Smooth muscle cell (in vitro differentiated cells): ENCODE results near the gene HAUS7. TPM values are rescaled to one million over a fixed set of nuclear protein-coding genes. Genes with fewer than 3 reads are reported as not detected.

Experiments
- DNase-seq: peaks from one replicate; lab custom pipeline; 2025; ENCODE audit not compliant: unreplicated experiment; lab: John Stamatoyannopoulos, UW
- H2AFZ ChIP-seq: fragments of 200-600 bp; sonication (generic); 2 replicates; pipeline ENCODE4 v1.6.0; 2016; ENCODE audit warnings: antibody characterized with exemption, low read depth, mild to moderate bottlenecking
- H3F3A ChIP-seq: fragments of 200-600 bp; sonication (generic); 2 replicates; pipeline ENCODE4 v1.6.0; 2017; ENCODE audit warnings: antibody characterized with exemption, low read depth
- H3K27ac ChIP-seq: fragments of 200-600 bp; sonication (generic); 2 replicates; pipeline ENCODE4 v1.5.1; 2016; ENCODE audit warnings: low read depth, mild to moderate bottlenecking
- H3K27me3 ChIP-seq: fragments of 200-600 bp; sonication (generic); 2 replicates; pipeline ENCODE4 v1.6.1; 2016; ENCODE audit warnings: low read depth, mild to moderate bottlenecking
- H3K36me3 ChIP-seq: fragments of 200-600 bp; sonication (generic); 2 replicates; pipeline ENCODE4 v1.5.1; 2016; ENCODE audit warnings: low read depth
- H3K4me1 ChIP-seq: fragments of 200-600 bp; sonication (generic); 2 replicates; pipeline ENCODE4 v1.5.1; 2016; ENCODE audit warnings: low read depth
- H3K4me2 ChIP-seq: fragments of 200-600 bp; sonication (generic); 2 replicates; pipeline ENCODE4 v1.6.0; 2016; ENCODE audit warnings: mild to moderate bottlenecking
- H3K4me3 ChIP-seq: fragments of 200-600 bp; sonication (generic); 2 replicates; pipeline ENCODE4 v1.5.1; 2016; ENCODE audit warnings: mild to moderate bottlenecking
- H3K79me2 ChIP-seq: fragments of 200-600 bp; sonication (generic); 2 replicates; pipeline ENCODE4 v1.6.0; 2016; ENCODE audit warnings: low read depth, mild to moderate bottlenecking
- H3K9ac ChIP-seq: fragments of 200-600 bp; sonication (generic); 2 replicates; pipeline ENCODE4 v1.6.0; 2016; ENCODE audit warnings: low read depth
- H3K9me3 ChIP-seq: fragments of 200-600 bp; sonication (generic); replicated peaks from 2 replicates; pipeline ENCODE4 v1.5.1; 2016; ENCODE audit warnings: low read depth
- H4K20me1 ChIP-seq: fragments of 200-600 bp; sonication (generic); 2 replicates; pipeline ENCODE4 v1.6.0; 2016; ENCODE audit warnings: low read depth
- CTCF ChIP-seq: fragments of 200-600 bp; sonication (generic); IDR thresholded peaks from 2 replicates; pipeline ENCODE4 v1.5.1; 2017; ENCODE audit warnings: borderline replicate concordance, mild to moderate bottlenecking, antibody characterized with exemption; ENCODE audit not compliant: insufficient read depth, poor library complexity, severe bottlenecking
- WGBS: methylation state at CpG from one replicate; pipeline ENCODE4 v1.1.7; 2016; ENCODE audit warnings: low lambda C conversion rate; 5-methylcytosine and 5-hydroxymethylcytosine counted together
- polyA plus RNA-seq: library from polyadenylated mRNA; unstranded; fragments of >200 nt; fragmentation: Nextera tagmentation; extraction: Ambion mirVana; gene quantifications from 2 replicates; pipeline ENCODE4 v1.2.1, GENCODE V29; 2016
- total RNA-seq: library from RNA; depleted of rRNA; stranded (reverse); fragments of >200 nt; gene quantifications from 2 replicates; pipeline ENCODE4 v1.2.3, GENCODE V29; 2014

Gene HAUS7
- total and polyA plus RNA-seq, 2 experiments from 2014 or later: 18.5 to 27.4 TPM

GRCh38 chrX:153513265-153513664 is 42.9 kb upstream of the HAUS7 start:
- peaks cover 4% of the 10 kb centered on the region for H4K20me1 ChIP-seq
- no peak overlapping the region for H3K4me2 ChIP-seq
- H3K9ac ChIP-seq: no peak overlapping the region
- H2AFZ ChIP-seq: no peak overlapping the region
- H3K36me3 ChIP-seq: no peaks in the 10 kb centered on the region
- no peak overlapping the region for H3K27ac ChIP-seq
- TF ChIP-seq CTCF: no peak
- no peaks in the 10 kb centered on the region for H3K9me3 ChIP-seq
- H3K4me1 ChIP-seq: no peaks in the 10 kb centered on the region
- WGBS: 73% methylated on average over 4 of the region's 5 CpGs
- no peak overlapping the region for H3K4me3 ChIP-seq
- no peaks in the 10 kb centered on the region for H3F3A ChIP-seq
- H3K79me2 ChIP-seq: no peaks in the 10 kb centered on the region
- no peak for DNase-seq
- H3K27me3 ChIP-seq: peaks cover 4% of the 10 kb centered on the region

- 39% methylated on average over 2 of the region's 3 CpGs for WGBS
- Histone ChIP-seq H3K4me1 (no peaks in the 10 kb centered on the region), H3K9ac (no peak overlapping the region), H2AFZ (no peak overlapping the region), H3K9me3 (no peaks in the 10 kb centered on the region), H3K27me3 (no peaks in the 10 kb centered on the region), H3K36me3 (no peaks in the 10 kb centered on the region), H4K20me1 (peaks cover 4% of the 10 kb centered on the region), H3K27ac (no peak overlapping the region), H3K4me3 (no peak overlapping the region), H3F3A (no peaks in the 10 kb centered on the region), H3K79me2 (no peaks in the 10 kb centered on the region), H3K4me2 (no peak overlapping the region)
- no peak for TF ChIP-seq CTCF
- DNase-seq: no peak
Observed at GRCh38 chrX:153512501-153512893, 42.1 kb upstream of the HAUS7 start.

DNA sequence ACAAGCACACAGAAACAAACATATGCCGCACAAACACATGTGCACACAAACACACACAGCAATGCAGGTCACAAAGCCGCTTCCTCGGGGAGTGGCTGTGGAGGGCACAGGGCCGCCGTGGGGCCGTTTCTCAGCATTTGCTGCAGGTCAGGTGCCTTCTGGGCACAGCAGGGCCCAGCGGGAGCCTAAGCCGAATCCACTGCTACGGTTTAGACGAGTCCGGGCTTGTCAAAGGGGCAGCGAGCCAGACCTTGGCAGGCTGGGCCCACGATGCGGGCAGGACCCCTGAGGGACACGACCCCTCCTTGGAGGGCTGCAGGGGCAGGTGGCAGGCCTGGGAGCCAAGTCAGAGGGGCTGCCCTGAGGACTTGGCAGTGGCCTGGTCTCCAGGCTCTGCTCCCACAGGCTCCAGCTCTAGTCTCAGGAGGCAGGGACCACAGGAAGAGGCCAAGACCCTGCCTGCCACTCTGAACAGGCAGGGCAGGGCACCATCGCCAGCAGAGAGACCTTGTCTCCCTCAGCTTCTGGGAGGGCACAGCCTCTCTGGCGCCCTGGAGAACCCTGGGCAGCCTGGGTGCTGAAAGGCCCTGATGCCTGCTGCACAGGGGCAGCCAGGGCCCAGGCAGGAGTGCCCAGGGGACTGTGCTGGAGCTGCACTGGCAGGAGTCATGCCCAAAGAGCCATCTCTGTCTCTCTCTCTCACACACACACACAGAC is 41.6 kb upstream of the HAUS7 start:
- Histone ChIP-seq H2AFZ (no peak overlapping the region), H3K27me3 (no peaks in the 10 kb centered on the region), H3K4me3 (no peak overlapping the region), H3K27ac (no peak overlapping the region), H3K9me3 (no peaks in the 10 kb centered on the region), H3K79me2 (no peaks in the 10 kb centered on the region), H3K9ac (no peak overlapping the region), H4K20me1 (peaks cover 9% of the 10 kb centered on the region), H3K36me3 (no peaks in the 10 kb centered on the region), H3K4me2 (no peak overlapping the region), H3K4me1 (no peaks in the 10 kb centered on the region), H3F3A (no peaks in the 10 kb centered on the region)
- WGBS: 79% methylated on average over 17 of the region's 17 CpGs
- no peak for DNase-seq
- no peak for TF ChIP-seq CTCF

DNA sequence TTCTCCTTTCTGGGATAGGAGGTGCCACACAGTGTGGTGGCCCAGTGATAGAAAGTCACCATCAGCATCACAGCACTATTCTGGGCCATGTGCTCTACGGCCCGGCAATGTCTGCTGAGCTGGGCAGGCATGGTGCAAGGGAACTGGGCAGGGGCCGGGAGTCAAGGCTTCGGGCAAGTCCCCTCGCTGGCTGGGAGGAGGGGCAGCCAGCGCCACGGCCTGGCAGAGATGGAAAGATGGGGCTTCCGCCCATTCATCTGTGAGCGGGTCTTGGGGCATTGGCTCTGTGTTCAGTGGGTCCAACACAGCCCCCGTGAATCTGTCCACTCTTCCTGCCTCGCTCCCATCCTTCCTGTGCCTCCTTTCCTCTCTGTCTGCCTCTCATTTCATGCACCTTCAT is 40.0 kb upstream of the HAUS7 start:
- WGBS: 82% methylated on average over 10 of the region's 11 CpGs
- H4K20me1 ChIP-seq: peaks cover 16% of the 10 kb centered on the region
- H3K36me3 ChIP-seq: no peaks in the 10 kb centered on the region
- TF ChIP-seq CTCF: no peak
- no peak overlapping the region for H3K4me2 ChIP-seq
- H3K79me2 ChIP-seq: no peaks in the 10 kb centered on the region
- H3K4me1 ChIP-seq: no peaks in the 10 kb centered on the region
- no peak overlapping the region for H2AFZ ChIP-seq
- no peak overlapping the region for H3K9ac ChIP-seq
- no peaks in the 10 kb centered on the region for H3K9me3 ChIP-seq
- H3F3A ChIP-seq: no peaks in the 10 kb centered on the region
- DNase-seq: no peak
- no peak overlapping the region for H3K4me3 ChIP-seq
- H3K27ac ChIP-seq: no peak overlapping the region
- no peaks in the 10 kb centered on the region for H3K27me3 ChIP-seq
